Neural progenitor cell (in vitro differentiated cells): Measurements from ENCODE around the gene HDX. TPM values are rescaled to one million over a fixed set of nuclear protein-coding genes. Genes with fewer than 3 reads are reported as not detected.

ENCODE experiments used
- DNase-seq: peaks from one replicate; pipeline ENCODE4 v3.0.0-alpha.2; 2016; ENCODE audit warnings: low spot score
- H2AFZ ChIP-seq: fragments of 200-600 bp; sonication (generic); replicated peaks from 2 replicates; pipeline ENCODE4 v1.6.1; 2016; ENCODE audit warnings: antibody characterized with exemption
- H3F3A ChIP-seq: fragments of 200-600 bp; sonication (generic); 2 replicates; pipeline ENCODE4 v1.6.1; 2016; ENCODE audit warnings: antibody characterized with exemption, low read depth
- H3K27ac ChIP-seq: fragments of 200-600 bp; sonication (generic); 2 replicates; pipeline ENCODE4 v1.5.1; 2016; ENCODE audit warnings: mild to moderate bottlenecking
- H3K27me3 ChIP-seq: fragments of 200-600 bp; sonication (generic); 2 replicates; pipeline ENCODE4 v1.6.1; 2016; ENCODE audit warnings: mild to moderate bottlenecking, moderate library complexity
- H3K36me3 ChIP-seq: fragments of 200-600 bp; sonication (generic); 2 replicates; pipeline ENCODE4 v1.5.1; 2016
- H3K4me1 ChIP-seq: fragments of 200-600 bp; sonication (generic); 2 replicates; pipeline ENCODE4 v1.6.1; 2016; ENCODE audit warnings: mixed run types
- H3K4me2 ChIP-seq: fragments of 200-600 bp; sonication (generic); 2 replicates; pipeline ENCODE4 v1.6.1; 2016
- H3K4me3 ChIP-seq: fragments of 200-600 bp; sonication (generic); 2 replicates; pipeline ENCODE4 v1.5.1; 2016
- H3K79me2 ChIP-seq: fragments of 200-600 bp; sonication (generic); 2 replicates; pipeline ENCODE4 v1.6.1; 2016; ENCODE audit warnings: low read depth
- H3K9ac ChIP-seq: fragments of 200-600 bp; sonication (generic); 2 replicates; pipeline ENCODE4 v1.6.1; 2016
- H3K9me3 ChIP-seq: fragments of 200-600 bp; sonication (generic); 2 replicates; pipeline ENCODE4 v1.5.1; 2016; ENCODE audit warnings: low read depth
- H4K20me1 ChIP-seq: fragments of 200-600 bp; sonication (generic); 2 replicates; pipeline ENCODE4 v1.6.1; 2016; ENCODE audit warnings: low read depth
- H3K27ac Mint-ChIP-seq: 3 replicates; pipeline ENCODE4 v1.8.0; 2021; ENCODE audit warnings: mixed read lengths
- H3K27me3 Mint-ChIP-seq: 2 replicates; pipeline ENCODE4 v1.8.0; 2022; ENCODE audit warnings: low read depth, mild to moderate bottlenecking, inconsistent platforms, moderate library complexity, mixed read lengths; ENCODE audit not compliant: insufficient read depth
- H3K36me3 Mint-ChIP-seq: 3 replicates; pipeline ENCODE4 v1.8.0; 2021; ENCODE audit warnings: mixed read lengths
- H3K4me1 Mint-ChIP-seq: 3 replicates; pipeline ENCODE4 v1.8.0; 2021; ENCODE audit warnings: mixed read lengths
- H3K4me3 Mint-ChIP-seq: 3 replicates; pipeline ENCODE4 v1.8.0; 2021; ENCODE audit warnings: mild to moderate bottlenecking, moderate library complexity, mixed read lengths
- H3K9me3 Mint-ChIP-seq: 3 replicates; pipeline ENCODE4 v1.8.0; 2020; ENCODE audit warnings: mixed read lengths
- EZH2 ChIP-seq: fragments of 200-600 bp; sonication (generic); IDR thresholded peaks from 2 replicates; pipeline ENCODE4 v1.6.1; 2017; ENCODE audit warnings: antibody characterized with exemption, mild to moderate bottlenecking, moderate library complexity
- EZH2phosphoT487 ChIP-seq: fragments of 200-600 bp; sonication (generic); IDR thresholded peaks from 2 replicates; pipeline ENCODE4 v1.6.1; 2017; ENCODE audit warnings: antibody characterized with exemption
- total RNA-seq: library from RNA; depleted of rRNA; stranded (reverse); fragments of >200 nt; gene quantifications from 2 replicates; pipeline ENCODE4 v1.2.3, GENCODE V29; 2015; ENCODE audit warnings: low replicate concordance
- TF ChIP-seq, protein P1 (sequence below): fragments of 200-600 bp; sonication (generic); IDR thresholded peaks from 2 replicates; pipeline ENCODE4 v1.5.1; 2017; ENCODE audit warnings: antibody characterized with exemption, mild to moderate bottlenecking

Gene HDX
- total RNA-seq, 1 donor from 2014 or later = 8.3 TPM

- H3K36me3 ChIP-seq = no peaks in the 10 kb centered on the region
- H3K4me1 Mint-ChIP-seq = no peaks in the 10 kb centered on the region
- H3K27ac Mint-ChIP-seq = no peak overlapping the region
- H3K4me1 ChIP-seq = no peaks in the 10 kb centered on the region
- H2AFZ ChIP-seq = no peak overlapping the region
- H3K4me3 ChIP-seq = no peak overlapping the region
- H3K9me3 ChIP-seq = peaks cover 4% of the 10 kb centered on the region
- H3K4me3 Mint-ChIP-seq = no peak overlapping the region
- H3K36me3 Mint-ChIP-seq = no peaks in the 10 kb centered on the region
- no peak overlapping the region for H3K9ac ChIP-seq
- H3K4me2 ChIP-seq = no peak overlapping the region
- H3K27me3 Mint-ChIP-seq = no peaks in the 10 kb centered on the region
- no peaks in the 10 kb centered on the region for H3F3A ChIP-seq
- TF ChIP-seq, protein P1, sequence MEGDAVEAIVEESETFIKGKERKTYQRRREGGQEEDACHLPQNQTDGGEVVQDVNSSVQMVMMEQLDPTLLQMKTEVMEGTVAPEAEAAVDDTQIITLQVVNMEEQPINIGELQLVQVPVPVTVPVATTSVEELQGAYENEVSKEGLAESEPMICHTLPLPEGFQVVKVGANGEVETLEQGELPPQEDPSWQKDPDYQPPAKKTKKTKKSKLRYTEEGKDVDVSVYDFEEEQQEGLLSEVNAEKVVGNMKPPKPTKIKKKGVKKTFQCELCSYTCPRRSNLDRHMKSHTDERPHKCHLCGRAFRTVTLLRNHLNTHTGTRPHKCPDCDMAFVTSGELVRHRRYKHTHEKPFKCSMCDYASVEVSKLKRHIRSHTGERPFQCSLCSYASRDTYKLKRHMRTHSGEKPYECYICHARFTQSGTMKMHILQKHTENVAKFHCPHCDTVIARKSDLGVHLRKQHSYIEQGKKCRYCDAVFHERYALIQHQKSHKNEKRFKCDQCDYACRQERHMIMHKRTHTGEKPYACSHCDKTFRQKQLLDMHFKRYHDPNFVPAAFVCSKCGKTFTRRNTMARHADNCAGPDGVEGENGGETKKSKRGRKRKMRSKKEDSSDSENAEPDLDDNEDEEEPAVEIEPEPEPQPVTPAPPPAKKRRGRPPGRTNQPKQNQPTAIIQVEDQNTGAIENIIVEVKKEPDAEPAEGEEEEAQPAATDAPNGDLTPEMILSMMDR = no peak
- TF ChIP-seq EZH2phosphoT487 = no peak
- no peak for TF ChIP-seq EZH2
- peaks cover 2% of the 10 kb centered on the region for H3K9me3 Mint-ChIP-seq
- no peak for DNase-seq
- H3K27me3 ChIP-seq = no peaks in the 10 kb centered on the region
- H3K79me2 ChIP-seq = no peaks in the 10 kb centered on the region
- no peaks in the 10 kb centered on the region for H4K20me1 ChIP-seq
- H3K27ac ChIP-seq = no peak overlapping the region
Observed at GRCh38 chrX:84415140-84415539, 87.1 kb downstream of the HDX start.

GRCh38 chrX:84363663-84364062, 138.6 kb downstream of the HDX start:
- Mint-ChIP-seq H3K36me3 (no peaks in the 10 kb centered on the region), H3K4me3 (no peak overlapping the region), H3K27me3 (no peaks in the 10 kb centered on the region), H3K4me1 (no peaks in the 10 kb centered on the region), H3K9me3 (peaks cover 11% of the 10 kb centered on the region), H3K27ac (no peak overlapping the region)
- Histone ChIP-seq H3K4me1 (no peaks in the 10 kb centered on the region), H2AFZ (no peak overlapping the region), H3K27me3 (no peaks in the 10 kb centered on the region), H3K27ac (no peak overlapping the region), H3K9me3 (peaks cover 5% of the 10 kb centered on the region), H3K4me3 (no peak overlapping the region), H3K9ac (no peak overlapping the region), H3F3A (no peaks in the 10 kb centered on the region), H3K36me3 (no peaks in the 10 kb centered on the region), H3K79me2 (no peaks in the 10 kb centered on the region), H3K4me2 (no peak overlapping the region), H4K20me1 (no peaks in the 10 kb centered on the region)
- TF ChIP-seq, protein P1 = no peak
- TF ChIP-seq EZH2phosphoT487 = no peak
- TF ChIP-seq EZH2 = no peak
- DNase-seq = no peak

- Mint-ChIP-seq H3K27me3 (no peaks in the 10 kb centered on the region), H3K27ac (no peak overlapping the region), H3K9me3 (peaks cover 11% of the 10 kb centered on the region), H3K36me3 (no peaks in the 10 kb centered on the region), H3K4me1 (no peaks in the 10 kb centered on the region), H3K4me3 (no peak overlapping the region)
- TF ChIP-seq EZH2 (no peak), EZH2phosphoT487 (no peak)
- TF ChIP-seq, protein P1 = no peak
- Histone ChIP-seq H3K4me3 (no peak overlapping the region), H3K4me1 (no peaks in the 10 kb centered on the region), H3K4me2 (no peak overlapping the region), H3F3A (no peaks in the 10 kb centered on the region), H3K27me3 (no peaks in the 10 kb centered on the region), H3K9ac (no peak overlapping the region), H3K9me3 (no peaks in the 10 kb centered on the region), H4K20me1 (no peaks in the 10 kb centered on the region), H3K27ac (no peak overlapping the region), H2AFZ (no peak overlapping the region), H3K36me3 (no peaks in the 10 kb centered on the region), H3K79me2 (no peaks in the 10 kb centered on the region)
- DNase-seq = no peak
Observed at GRCh38 chrX:84363051-84363450, 139.2 kb downstream of the HDX start.
